NCI-H128 (cell line): ENCODE data around the gene ARID3C.
"Not testable (repeated sequence)": the region's sequence is repeated elsewhere in the genome, so short reads cannot be mapped to it uniquely, and the experiment has no call there.

Experiments
- DNase-seq: peaks from one replicate; lab custom pipeline; 2025; ENCODE audit not compliant: unreplicated experiment; lab: John Stamatoyannopoulos, UW

Gene ARID3C

GRCh38 chr9:34653151-34654072, 24.5 kb upstream of the ARID3C start:
- no peak for DNase-seq

- no peak for DNase-seq
These were observed 23.7 kb upstream of the ARID3C start for GRCh38 chr9:34652602-34653000.

- DNase-seq, result no peak
These were observed 23.2 kb upstream of the ARID3C start, which contains the start of gene IL11RA for GRCh38 chr9:34651876-34652601. TSS of gene IL11RA (plus strand) at chr9:34652185. CDS start at chr9:34655218, 3,033 bp downstream.

- DNase-seq, result no peak
These were observed 22.5 kb upstream of the ARID3C start for GRCh38 chr9:34651321-34651720.

GRCh38 chr9:34650816-34651215, 21.9 kb upstream of the ARID3C start:
- DNase-seq, result no peak

GRCh38 chr9:34648673-34649072, 19.8 kb upstream of the ARID3C start:
- DNase-seq, result no peak

GRCh38 chr9:34647651-34648050, 18.8 kb upstream of the ARID3C start:
- DNase-seq, result no peak

- no peak for DNase-seq
These were observed 18.2 kb upstream of the ARID3C start for GRCh38 chr9:34647084-34647403.

GRCh38 chr9:34646211-34647083, 17.6 kb upstream of the ARID3C start, which contains the start of gene GALT:
TSS of gene GALT (plus strand) at chr9:34646675. CDS start at chr9:34646705, 30 bp downstream.
- peak; percentile 87 for DNase-seq

- no peak for DNase-seq
These were observed 16.0 kb upstream of the ARID3C start for GRCh38 chr9:34644766-34645314.

- DNase-seq, result no peak
These were observed 13.8 kb upstream of the ARID3C start for GRCh38 chr9:34642679-34643078.

GRCh38 chr9:34639322-34639721, 10.5 kb upstream of the ARID3C start:
- not testable (repeated sequence) for DNase-seq

- DNase-seq, result no peak
These were observed 9.2 kb upstream of the ARID3C start for GRCh38 chr9:34638138-34638445.

GRCh38 chr9:34637356-34638137, 8.7 kb upstream of the ARID3C start, which contains the start of gene SIGMAR1:
TSS of gene SIGMAR1 (minus strand) at chr9:34637787. CDS start at chr9:34637697, 90 bp downstream.
- DNase-seq, result peak; percentile 94

GRCh38 chr9:34636791-34637355, 8.0 kb upstream of the ARID3C start:
- DNase-seq, result no peak

GRCh38 chr9:34635556-34635955, 6.7 kb upstream of the ARID3C start:
- DNase-seq, result no peak

GRCh38 chr9:34634551-34635248, 5.8 kb upstream of the ARID3C start:
- DNase-seq, result no peak

GRCh38 chr9:34633851-34634550, 5.1 kb upstream of the ARID3C start:
- peak; percentile 25 for DNase-seq

GRCh38 chr9:34633166-34633565, 4.3 kb upstream of the ARID3C start:
- DNase-seq, result no peak
